Osteoblast (primary cell): ENCODE results near the gene NOS1AP. TPM values are rescaled to one million over a fixed set of nuclear protein-coding genes. Genes with fewer than 3 reads are reported as not detected.

ENCODE experiments used
- DNase-seq: peaks from one replicate; pipeline ENCODE4 v3.0.0; 2011; ENCODE audit warnings: low spot score, mixed read lengths; ENCODE audit not compliant: insufficient read length; ENCODE audit errors: missing footprints
- H2AFZ ChIP-seq: 2 replicates; pipeline ENCODE4 v1.6.0; 2011; ENCODE audit warnings: mild to moderate bottlenecking, low read length
- H3K27ac ChIP-seq: 2 replicates; pipeline ENCODE4 v1.5.1; 2011; ENCODE audit warnings: mild to moderate bottlenecking, low read depth, low read length, moderate library complexity
- H3K27me3 ChIP-seq: 2 replicates; pipeline ENCODE4 v1.6.0; 2012; ENCODE audit warnings: mild to moderate bottlenecking, control low read depth, inconsistent platforms, low read length, moderate library complexity; ENCODE audit not compliant: insufficient read depth
- H3K36me3 ChIP-seq: 2 replicates; pipeline ENCODE4 v1.5.1; 2011; ENCODE audit warnings: mild to moderate bottlenecking, low read length, control low read depth, moderate library complexity; ENCODE audit not compliant: insufficient read depth
- H3K4me1 ChIP-seq: 2 replicates; pipeline ENCODE4 v1.5.1; 2011; ENCODE audit warnings: mild to moderate bottlenecking, low read length, control low read depth, moderate library complexity; ENCODE audit not compliant: insufficient read depth
- H3K4me2 ChIP-seq: 2 replicates; pipeline ENCODE4 v1.6.0; 2011; ENCODE audit warnings: mild to moderate bottlenecking, low read length; ENCODE audit not compliant: insufficient read depth
- H3K4me3 ChIP-seq: fragments of 200-600 bp; sonication (generic); 3 replicates; pipeline ENCODE4 v1.5.1; 2012; ENCODE audit warnings: mild to moderate bottlenecking, low read length, inconsistent platforms; ENCODE audit not compliant: insufficient read depth
- H3K79me2 ChIP-seq: 2 replicates; pipeline ENCODE4 v1.6.0; 2012; ENCODE audit warnings: mild to moderate bottlenecking, low read length, control low read depth, inconsistent platforms; ENCODE audit not compliant: insufficient read depth
- H3K9me3 ChIP-seq: 2 replicates; pipeline ENCODE4 v1.5.1; 2011; ENCODE audit warnings: low read depth, low read length, control low read depth
- H4K20me1 ChIP-seq: 2 replicates; pipeline ENCODE4 v1.6.0; 2012; ENCODE audit warnings: mild to moderate bottlenecking, low read length, control low read depth; ENCODE audit not compliant: insufficient read depth
- total RNA-seq: library from RNA; depleted of rRNA; stranded (reverse); fragments of >200 nt; gene quantifications from 2 replicates; pipeline ENCODE4 v1.2.3, GENCODE V29; 2012
- TF ChIP-seq, protein P1 (sequence below): IDR thresholded peaks from 2 replicates; pipeline ENCODE4 v1.5.1; 2011; ENCODE audit warnings: mild to moderate bottlenecking, low read depth, low read length, moderate library complexity; ENCODE audit errors: extremely low read depth

NOS1AP gene
- total RNA-seq, 1 donor, result not detected

DNA sequence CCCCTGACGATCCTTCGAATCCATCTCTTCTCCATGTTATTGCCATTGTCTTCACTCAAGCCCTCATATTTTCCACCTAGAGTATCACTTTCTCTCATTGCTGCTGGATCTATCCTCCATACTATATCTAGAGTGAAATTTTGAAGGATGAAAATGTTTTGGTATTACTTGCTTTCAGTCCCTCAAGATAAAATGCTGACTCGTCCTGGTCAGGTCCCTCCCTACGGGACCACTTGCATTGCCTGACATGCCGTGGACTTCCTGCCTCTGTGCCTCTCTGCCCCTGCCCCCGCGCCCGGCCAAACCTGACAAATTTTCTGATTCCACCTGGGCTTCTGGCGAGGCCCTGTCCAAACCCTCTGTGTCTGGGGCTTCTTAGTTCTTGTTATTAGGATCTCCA is 283.6 kb downstream of the NOS1AP start:
- Histone ChIP-seq H3K27ac (no peak overlapping the region), H3K27me3 (peaks cover 3% of the 10 kb centered on the region), H2AFZ (no peak overlapping the region), H3K4me3 (no peak overlapping the region), H3K79me2 (no peaks in the 10 kb centered on the region), H3K9me3 (no peaks in the 10 kb centered on the region), H3K36me3 (no peaks in the 10 kb centered on the region), H4K20me1 (no peaks in the 10 kb centered on the region), H3K4me2 (no peak overlapping the region), H3K4me1 (peaks cover 11% of the 10 kb centered on the region)
- TF ChIP-seq, protein P1, sequence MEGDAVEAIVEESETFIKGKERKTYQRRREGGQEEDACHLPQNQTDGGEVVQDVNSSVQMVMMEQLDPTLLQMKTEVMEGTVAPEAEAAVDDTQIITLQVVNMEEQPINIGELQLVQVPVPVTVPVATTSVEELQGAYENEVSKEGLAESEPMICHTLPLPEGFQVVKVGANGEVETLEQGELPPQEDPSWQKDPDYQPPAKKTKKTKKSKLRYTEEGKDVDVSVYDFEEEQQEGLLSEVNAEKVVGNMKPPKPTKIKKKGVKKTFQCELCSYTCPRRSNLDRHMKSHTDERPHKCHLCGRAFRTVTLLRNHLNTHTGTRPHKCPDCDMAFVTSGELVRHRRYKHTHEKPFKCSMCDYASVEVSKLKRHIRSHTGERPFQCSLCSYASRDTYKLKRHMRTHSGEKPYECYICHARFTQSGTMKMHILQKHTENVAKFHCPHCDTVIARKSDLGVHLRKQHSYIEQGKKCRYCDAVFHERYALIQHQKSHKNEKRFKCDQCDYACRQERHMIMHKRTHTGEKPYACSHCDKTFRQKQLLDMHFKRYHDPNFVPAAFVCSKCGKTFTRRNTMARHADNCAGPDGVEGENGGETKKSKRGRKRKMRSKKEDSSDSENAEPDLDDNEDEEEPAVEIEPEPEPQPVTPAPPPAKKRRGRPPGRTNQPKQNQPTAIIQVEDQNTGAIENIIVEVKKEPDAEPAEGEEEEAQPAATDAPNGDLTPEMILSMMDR, result no peak
- DNase-seq, result peak; percentile 34

DNA sequence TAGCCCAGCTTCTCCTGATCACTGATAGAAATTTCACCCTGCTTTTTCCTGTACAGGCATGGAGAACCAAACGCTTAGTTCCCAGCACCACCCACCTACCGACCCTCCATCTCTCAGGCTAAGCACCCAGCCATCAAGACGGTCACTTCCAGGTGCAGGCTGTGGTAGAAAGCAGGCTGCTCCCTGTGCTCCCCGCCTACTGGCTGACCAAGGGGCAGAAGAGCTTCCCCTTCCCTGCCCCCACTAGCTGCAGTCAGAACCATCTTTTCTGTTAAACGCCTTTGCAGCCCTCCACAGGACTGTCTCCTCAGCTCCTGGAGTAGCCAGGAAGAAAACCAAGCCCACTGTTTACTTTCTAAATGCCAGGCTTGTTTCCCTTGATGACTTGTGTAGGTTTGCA is 284.2 kb downstream of the NOS1AP start:
- TF ChIP-seq, protein P1, result no peak
- Histone ChIP-seq H2AFZ (no peak overlapping the region), H3K4me1 (peaks cover 11% of the 10 kb centered on the region), H3K9me3 (no peaks in the 10 kb centered on the region), H3K36me3 (no peaks in the 10 kb centered on the region), H3K4me3 (no peak overlapping the region), H4K20me1 (no peaks in the 10 kb centered on the region), H3K27me3 (peaks cover 3% of the 10 kb centered on the region), H3K79me2 (no peaks in the 10 kb centered on the region), H3K27ac (no peak overlapping the region), H3K4me2 (no peak overlapping the region)
- DNase-seq, result peak; percentile 31

DNA sequence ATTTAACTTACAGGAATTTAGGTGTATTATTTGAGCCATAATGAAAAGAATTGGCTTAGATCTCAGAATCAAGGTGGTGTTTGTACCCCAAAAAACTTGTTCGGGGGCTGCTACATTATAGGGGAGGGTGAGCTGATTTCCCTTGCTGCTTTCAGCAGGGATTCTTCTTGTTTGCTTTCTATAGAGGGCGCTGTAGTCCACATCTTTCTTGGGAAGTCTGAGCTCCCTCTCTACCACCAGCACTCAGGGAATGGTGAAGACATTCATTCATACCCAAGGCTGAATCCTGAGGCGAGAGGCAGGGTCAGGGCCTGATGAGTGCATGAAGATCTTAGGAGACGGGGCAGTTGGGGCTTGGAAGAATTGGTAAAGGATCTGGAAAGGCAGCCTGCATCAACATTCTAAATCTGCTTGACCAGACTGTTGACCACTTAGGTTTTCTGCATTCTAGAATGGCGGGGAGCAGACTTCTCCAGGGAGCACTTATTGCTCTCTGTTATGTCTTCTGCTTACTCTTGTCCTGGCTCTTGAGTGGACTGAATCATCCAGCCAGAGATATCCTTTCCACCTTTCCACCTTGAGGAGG is 288.3 kb downstream of the NOS1AP start:
- Histone ChIP-seq H3K36me3 (no peaks in the 10 kb centered on the region), H3K9me3 (no peaks in the 10 kb centered on the region), H2AFZ (no peak overlapping the region), H4K20me1 (no peaks in the 10 kb centered on the region), H3K79me2 (no peaks in the 10 kb centered on the region), H3K4me1 (no peaks in the 10 kb centered on the region), H3K4me2 (no peak overlapping the region), H3K4me3 (no peak overlapping the region), H3K27me3 (peaks cover 10% of the 10 kb centered on the region), H3K27ac (no peak overlapping the region)
- TF ChIP-seq, protein P1, result peak; percentile 73
- peak; percentile 93 for DNase-seq

DNA sequence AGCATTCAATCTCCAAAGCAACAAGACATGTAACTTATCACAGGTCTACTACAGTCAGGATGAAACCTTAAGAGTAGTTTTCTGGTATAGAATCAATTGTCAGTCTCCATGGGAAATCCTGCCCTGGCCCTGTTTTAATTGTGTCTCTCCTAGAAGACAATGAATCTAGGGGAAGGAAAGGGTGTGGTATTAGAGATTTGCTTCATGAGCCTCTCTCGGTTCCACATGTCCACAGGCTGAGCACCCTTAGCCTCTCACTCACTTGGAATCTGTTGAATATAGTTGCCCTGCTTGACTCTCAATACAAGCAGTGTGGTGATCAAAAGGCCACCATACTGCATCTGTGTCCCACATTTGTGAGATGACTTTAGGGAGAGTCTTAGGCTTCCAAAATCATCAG is 289.4 kb downstream of the NOS1AP start:
- Histone ChIP-seq H3K79me2 (no peaks in the 10 kb centered on the region), H3K9me3 (no peaks in the 10 kb centered on the region), H2AFZ (no peak overlapping the region), H3K4me2 (no peak overlapping the region), H3K4me1 (no peaks in the 10 kb centered on the region), H3K27ac (no peak overlapping the region), H3K27me3 (peaks cover 10% of the 10 kb centered on the region), H3K36me3 (no peaks in the 10 kb centered on the region), H3K4me3 (no peak overlapping the region), H4K20me1 (no peaks in the 10 kb centered on the region)
- TF ChIP-seq, protein P1, result no peak
- DNase-seq, result no peak
